GM12891 (cell line): ENCODE measurements around the gene SCN7A.

Source experiments
- DNase-seq: peaks from one replicate; pipeline ENCODE4 v3.0.0; 2011; ENCODE audit warnings: low spot score; ENCODE audit not compliant: insufficient read length
- FAIRE-seq: peaks from 2 replicates; lab custom pipeline; 2011; peaks lifted over from hg19 to GRCh38; lab: Jason Lieb, UNC
- PAX5 ChIP-seq: IDR thresholded peaks from 2 replicates; pipeline ENCODE4 v1.6.1; 2011; ENCODE audit warnings: low read length, moderate library complexity, mild to moderate bottlenecking; ENCODE audit not compliant: insufficient read depth, severe bottlenecking
- POLR2A ChIP-seq: IDR thresholded peaks from 2 replicates; pipeline ENCODE4 v1.6.1; 2011; ENCODE audit warnings: low read depth, low read length, control low read depth
- POLR2AphosphoS5 ChIP-seq: IDR thresholded peaks from 2 replicates; pipeline ENCODE4 v1.6.1; 2011; ENCODE audit warnings: low read depth, low read length, control low read depth
- POU2F2 ChIP-seq: IDR thresholded peaks from 2 replicates; pipeline ENCODE4 v1.6.1; 2011; ENCODE audit warnings: low read depth, mild to moderate bottlenecking, control low read depth, low read length, moderate library complexity
- SPI1 ChIP-seq: IDR thresholded peaks from 2 replicates; pipeline ENCODE4 v1.6.1; 2011; ENCODE audit warnings: low read depth, low read length, control low read depth
- TAF1 ChIP-seq: IDR thresholded peaks from 2 replicates; pipeline ENCODE4 v1.6.1; 2011; ENCODE audit warnings: low read depth, low read length, control low read depth

Gene SCN7A

DNA sequence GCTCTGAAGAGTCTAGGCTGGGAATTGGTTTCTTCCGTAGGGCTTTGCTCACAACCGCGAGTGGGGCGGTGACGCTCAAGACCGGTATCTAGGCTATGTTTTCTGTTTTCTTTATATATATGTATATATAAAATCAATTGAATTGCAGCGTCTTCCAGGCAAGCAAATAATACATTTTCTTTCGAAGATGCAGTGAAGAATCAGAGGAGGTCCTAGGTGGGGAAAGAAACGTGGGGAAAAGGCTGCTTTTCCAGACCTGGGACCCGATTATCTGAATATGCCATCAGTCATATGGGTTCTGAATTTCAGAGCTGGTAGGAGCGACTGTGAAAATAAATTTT lies 117.6 kb downstream of the SCN7A start:
- FAIRE-seq (no peak), DNase-seq (no peak)
- TF ChIP-seq POLR2A = no peak
- no peak for TF ChIP-seq POU2F2
- no peak for TF ChIP-seq SPI1
- TF ChIP-seq TAF1 = no peak
- no peak for TF ChIP-seq POLR2AphosphoS5
- TF ChIP-seq PAX5 = no peak

DNA sequence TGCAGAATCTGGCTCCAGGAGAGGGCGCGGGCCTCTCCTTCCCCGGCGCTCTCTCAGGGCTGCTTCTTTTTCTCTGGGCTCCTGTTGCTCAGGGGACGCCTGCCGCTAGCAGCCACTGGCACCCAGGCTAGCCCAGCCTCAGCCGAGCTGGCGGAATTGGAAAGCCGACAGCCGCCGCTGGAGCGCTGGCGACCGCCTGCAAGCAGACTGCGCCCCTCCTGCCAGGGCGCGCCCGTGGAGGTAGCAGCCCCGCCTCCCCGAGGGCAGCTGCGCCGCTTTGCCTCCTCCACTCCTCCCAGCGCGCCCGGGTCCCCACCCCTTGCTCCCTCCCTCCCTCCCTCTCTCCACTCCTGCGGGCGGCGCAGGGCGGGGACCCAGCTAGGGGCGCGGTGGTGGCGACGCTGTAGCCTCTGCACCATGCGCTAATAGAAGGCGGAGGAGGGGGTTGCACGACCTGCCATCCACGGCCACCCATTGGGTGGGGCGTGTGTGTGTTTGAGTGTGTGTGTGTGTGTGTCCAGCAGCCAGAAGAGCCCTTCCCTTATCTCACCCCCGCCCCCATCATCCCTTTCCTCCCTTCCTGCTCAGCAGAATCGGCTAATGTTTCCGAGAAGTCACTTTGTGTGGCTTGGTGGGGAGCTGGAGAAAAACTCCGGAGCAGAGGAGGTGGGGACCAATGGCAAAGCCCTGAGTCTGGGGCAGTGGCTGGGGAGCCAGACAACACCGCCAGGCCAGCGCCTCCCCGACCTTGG lies 118.1 kb downstream of the SCN7A start, which contains the start of gene SCN9A:
TSS of gene SCN9A (minus strand) at position 209 of the 752 bp plus-strand sequence. CDS start 64,188 bp downstream, outside the sequence.
- FAIRE-seq (no peak), DNase-seq (no peak)
- no peak for TF ChIP-seq PAX5
- TF ChIP-seq TAF1 = no peak
- TF ChIP-seq POLR2AphosphoS5 = no peak
- TF ChIP-seq POU2F2 = no peak
- no peak for TF ChIP-seq SPI1
- no peak for TF ChIP-seq POLR2A

DNA sequence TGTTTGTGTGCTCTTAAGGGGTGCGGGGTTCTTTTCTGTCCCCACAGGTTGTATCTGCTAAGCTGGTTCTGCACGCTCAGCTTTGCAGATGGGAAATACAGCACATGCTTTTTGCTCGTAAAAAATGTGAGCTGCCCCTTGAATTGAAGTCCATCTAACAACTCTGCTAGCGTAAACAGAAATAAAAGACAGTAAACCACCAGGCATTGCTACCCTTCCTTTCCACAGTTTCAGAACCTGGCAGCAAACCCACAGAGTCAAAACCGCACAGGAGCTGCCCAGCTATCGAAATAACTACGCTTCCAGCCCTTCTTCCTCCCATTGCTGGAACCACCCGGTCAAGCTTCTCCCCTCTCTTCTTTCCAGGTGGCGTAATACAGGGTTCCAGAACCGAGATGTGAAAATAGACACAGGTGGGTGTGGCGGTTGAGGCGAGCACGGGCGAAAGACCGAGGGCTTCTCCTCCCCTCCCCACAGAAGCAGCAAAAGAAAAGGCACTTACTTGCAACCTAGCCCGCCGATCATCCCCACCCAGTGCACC lies 118.8 kb downstream of the SCN7A start:
- FAIRE-seq (no peak), DNase-seq (no peak)
- no peak for TF ChIP-seq PAX5
- no peak for TF ChIP-seq TAF1
- no peak for TF ChIP-seq POLR2AphosphoS5
- no peak for TF ChIP-seq POU2F2
- TF ChIP-seq SPI1 = no peak
- no peak for TF ChIP-seq POLR2A

DNA sequence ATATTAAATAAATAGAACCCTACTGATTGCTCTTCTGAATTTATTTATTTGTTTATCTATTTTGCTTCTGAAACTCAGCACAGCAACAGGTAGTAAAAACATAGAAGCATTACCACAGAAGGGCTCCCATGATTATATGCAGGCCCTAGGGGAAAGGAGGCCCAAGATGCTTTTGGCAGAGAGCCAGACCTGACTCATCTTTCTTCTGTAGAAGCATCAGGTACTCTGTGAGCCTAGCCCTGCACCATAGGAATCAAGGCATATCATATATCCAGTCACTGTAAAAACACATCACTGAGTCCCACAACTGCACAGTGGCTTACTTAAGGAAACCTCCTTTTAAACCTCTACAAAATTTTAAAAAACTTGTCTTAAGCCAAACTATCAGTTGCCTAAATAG lies 120.1 kb downstream of the SCN7A start:
- TF ChIP-seq TAF1 = no peak
- TF ChIP-seq SPI1 = no peak
- no peak for TF ChIP-seq POU2F2
- no peak for TF ChIP-seq POLR2AphosphoS5
- TF ChIP-seq POLR2A = no peak
- no peak for TF ChIP-seq PAX5
- DNase-seq (no peak), FAIRE-seq (no peak)

DNA sequence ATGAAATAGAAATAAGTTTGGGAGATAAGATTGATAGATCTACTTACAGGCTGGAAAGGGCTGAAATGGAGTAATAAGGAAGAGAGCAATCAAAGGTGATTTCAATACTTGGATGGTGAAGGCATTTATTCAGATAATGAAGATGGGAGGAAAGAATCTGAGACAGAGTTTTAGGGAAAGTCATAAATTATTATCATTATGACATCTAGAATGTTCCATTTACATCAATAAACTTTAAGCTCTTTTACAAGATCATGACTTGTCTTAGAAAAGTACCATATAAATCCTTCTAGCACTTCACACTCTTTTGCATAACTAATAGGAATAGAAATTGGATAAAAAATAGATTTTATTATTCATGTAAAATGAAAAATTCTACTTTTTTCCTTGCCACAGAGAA lies 120.5 kb downstream of the SCN7A start:
- TF ChIP-seq POLR2AphosphoS5 = no peak
- TF ChIP-seq POU2F2 = no peak
- TF ChIP-seq POLR2A = no peak
- TF ChIP-seq TAF1 = no peak
- FAIRE-seq (no peak), DNase-seq (no peak)

DNA sequence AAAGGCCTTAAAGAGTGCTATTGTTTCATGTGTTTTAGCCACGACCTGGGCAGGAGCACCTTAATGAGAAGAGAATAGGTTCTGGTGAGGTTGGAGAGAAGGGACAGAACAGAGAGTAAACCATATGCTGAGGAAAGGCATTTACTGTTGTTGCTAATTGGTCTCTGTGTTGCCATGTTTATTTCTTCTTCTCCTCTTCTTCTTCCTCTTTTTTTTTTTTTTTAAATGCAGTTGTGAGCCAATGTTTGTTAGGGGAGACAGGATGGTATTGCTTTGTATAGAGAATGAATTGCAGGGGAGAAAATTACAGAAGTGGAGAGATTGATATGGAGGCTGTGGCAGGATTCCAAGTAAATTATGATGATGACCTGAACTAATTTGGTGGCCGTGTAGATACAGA lies 120.9 kb downstream of the SCN7A start:
- FAIRE-seq (no peak), DNase-seq (no peak)
- TF ChIP-seq PAX5 = no peak

DNA sequence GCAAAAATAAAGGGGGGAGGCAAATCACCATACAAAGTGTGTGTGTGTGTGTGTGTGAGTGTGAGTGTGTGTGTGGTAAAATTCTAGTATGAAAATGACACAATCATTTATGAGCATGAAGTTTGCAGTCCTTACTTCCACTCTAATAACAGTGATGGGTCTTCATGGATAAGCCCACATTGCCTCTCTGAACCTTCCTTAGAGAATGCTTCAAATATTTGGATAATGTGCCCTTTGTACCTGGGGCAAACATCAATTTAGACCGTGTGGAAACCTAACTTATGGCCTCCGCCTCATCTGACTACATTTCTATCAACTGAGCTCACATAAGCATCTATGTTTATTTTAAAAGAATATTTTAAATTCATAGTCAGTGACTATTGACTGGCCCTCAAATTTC lies 122.0 kb downstream of the SCN7A start:
- no peak for TF ChIP-seq POU2F2
- no peak for TF ChIP-seq PAX5
- no peak for TF ChIP-seq TAF1
- no peak for TF ChIP-seq POLR2A
- TF ChIP-seq POLR2AphosphoS5 = no peak
- no peak for TF ChIP-seq SPI1
- DNase-seq (no peak), FAIRE-seq (no peak)

DNA sequence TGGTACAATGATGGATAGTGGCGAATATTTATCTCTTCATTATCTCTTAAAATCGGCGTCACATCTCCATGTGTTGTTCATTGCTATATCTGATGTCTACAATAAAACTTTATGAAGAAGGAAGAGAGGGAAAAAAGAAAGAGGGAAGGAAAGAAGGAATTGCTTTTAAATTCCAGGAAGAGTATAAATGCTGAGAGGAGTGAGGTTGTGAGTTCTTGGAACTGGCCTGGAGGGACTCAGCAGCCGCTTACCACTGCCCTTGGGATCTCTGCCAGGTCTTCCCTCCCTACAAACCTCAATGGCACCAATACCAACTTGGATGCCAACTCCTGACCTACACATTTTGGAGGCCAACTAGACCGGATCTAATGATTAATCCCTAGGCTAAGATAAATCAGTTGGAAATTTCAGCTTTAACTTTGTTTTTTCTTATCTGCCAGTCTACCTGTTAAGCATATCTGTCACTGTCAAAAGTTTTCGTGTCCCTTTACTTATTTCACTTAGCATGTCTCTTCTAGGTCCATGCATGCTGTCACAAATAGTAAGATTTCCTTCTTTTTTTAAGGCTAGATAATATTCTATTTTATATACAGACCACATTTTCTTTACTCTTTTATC lies 128.1 kb downstream of the SCN7A start:
- no peak for FAIRE-seq
- no peak for DNase-seq
- no peak for TF ChIP-seq TAF1
- TF ChIP-seq PAX5 = no peak
- no peak for TF ChIP-seq POU2F2
- TF ChIP-seq POLR2A = no peak
- no peak for TF ChIP-seq SPI1
- TF ChIP-seq POLR2AphosphoS5 = no peak

GRCh38 chr2:166365239-166365638 lies 128.8 kb downstream of the SCN7A start:
- DNase-seq (no peak), FAIRE-seq (no peak)
- no peak for TF ChIP-seq POLR2A
- TF ChIP-seq POLR2AphosphoS5 = no peak
- no peak for TF ChIP-seq TAF1
- TF ChIP-seq SPI1 = no peak
- no peak for TF ChIP-seq POU2F2
- TF ChIP-seq PAX5 = no peak
